HFF-Myc (cell line): Measurements from ENCODE around the gene AKR1D1.
"Not testable (repeated sequence)": the region's sequence is repeated elsewhere in the genome, so short reads cannot be mapped to it uniquely, and the experiment has no call there.

Experiments
- DNase-seq: peaks from one replicate; pipeline ENCODE4 v3.0.0-alpha.2; 2011; ENCODE audit warnings: low read depth; ENCODE audit errors: extremely low read depth
- H3K4me3 ChIP-seq: replicated peaks from 2 replicates; pipeline ENCODE4 v1.5.1; 2011; ENCODE audit warnings: low read depth, mild to moderate bottlenecking, control low read depth, low read length
- TF ChIP-seq, protein P1 (sequence below): IDR thresholded peaks from 2 replicates; pipeline ENCODE4 v1.5.1; 2012; ENCODE audit warnings: mild to moderate bottlenecking, low read depth, low read length, control low read depth; ENCODE audit errors: missing control alignments

AKR1D1 gene

DNA sequence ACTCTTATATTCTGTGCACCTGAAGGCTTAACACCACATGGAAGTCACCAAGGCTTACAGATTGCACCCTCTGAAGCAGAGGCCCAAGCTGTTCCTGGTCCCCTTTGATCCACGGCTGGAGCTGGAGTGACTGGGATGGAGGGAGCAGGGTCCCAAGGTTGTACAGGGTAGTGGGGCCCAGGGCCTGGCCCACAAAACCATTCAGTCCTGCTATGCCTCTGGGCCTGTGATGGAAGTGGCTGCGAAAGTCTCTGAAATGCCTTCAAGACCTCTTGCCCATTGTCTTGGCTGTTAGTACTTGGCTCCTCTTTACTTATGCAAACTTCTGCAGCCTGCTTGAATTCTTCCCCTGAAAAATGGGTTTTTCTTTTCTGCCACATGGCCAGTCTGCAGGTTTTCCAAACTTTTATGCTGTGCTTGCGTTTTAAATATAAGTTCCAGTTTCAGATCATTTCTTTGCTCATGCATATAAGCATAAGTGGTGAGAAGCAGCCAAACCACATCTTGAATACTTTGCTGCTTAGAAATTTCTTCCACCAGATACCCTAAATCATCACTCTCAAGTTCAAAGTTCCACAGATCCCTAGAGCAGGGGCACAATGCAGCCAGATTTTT is 53.4 kb downstream of the AKR1D1 start:
- no peak overlapping the region for H3K4me3 ChIP-seq
- no peak for DNase-seq
- TF ChIP-seq, protein P1, sequence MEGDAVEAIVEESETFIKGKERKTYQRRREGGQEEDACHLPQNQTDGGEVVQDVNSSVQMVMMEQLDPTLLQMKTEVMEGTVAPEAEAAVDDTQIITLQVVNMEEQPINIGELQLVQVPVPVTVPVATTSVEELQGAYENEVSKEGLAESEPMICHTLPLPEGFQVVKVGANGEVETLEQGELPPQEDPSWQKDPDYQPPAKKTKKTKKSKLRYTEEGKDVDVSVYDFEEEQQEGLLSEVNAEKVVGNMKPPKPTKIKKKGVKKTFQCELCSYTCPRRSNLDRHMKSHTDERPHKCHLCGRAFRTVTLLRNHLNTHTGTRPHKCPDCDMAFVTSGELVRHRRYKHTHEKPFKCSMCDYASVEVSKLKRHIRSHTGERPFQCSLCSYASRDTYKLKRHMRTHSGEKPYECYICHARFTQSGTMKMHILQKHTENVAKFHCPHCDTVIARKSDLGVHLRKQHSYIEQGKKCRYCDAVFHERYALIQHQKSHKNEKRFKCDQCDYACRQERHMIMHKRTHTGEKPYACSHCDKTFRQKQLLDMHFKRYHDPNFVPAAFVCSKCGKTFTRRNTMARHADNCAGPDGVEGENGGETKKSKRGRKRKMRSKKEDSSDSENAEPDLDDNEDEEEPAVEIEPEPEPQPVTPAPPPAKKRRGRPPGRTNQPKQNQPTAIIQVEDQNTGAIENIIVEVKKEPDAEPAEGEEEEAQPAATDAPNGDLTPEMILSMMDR, result no peak

DNA sequence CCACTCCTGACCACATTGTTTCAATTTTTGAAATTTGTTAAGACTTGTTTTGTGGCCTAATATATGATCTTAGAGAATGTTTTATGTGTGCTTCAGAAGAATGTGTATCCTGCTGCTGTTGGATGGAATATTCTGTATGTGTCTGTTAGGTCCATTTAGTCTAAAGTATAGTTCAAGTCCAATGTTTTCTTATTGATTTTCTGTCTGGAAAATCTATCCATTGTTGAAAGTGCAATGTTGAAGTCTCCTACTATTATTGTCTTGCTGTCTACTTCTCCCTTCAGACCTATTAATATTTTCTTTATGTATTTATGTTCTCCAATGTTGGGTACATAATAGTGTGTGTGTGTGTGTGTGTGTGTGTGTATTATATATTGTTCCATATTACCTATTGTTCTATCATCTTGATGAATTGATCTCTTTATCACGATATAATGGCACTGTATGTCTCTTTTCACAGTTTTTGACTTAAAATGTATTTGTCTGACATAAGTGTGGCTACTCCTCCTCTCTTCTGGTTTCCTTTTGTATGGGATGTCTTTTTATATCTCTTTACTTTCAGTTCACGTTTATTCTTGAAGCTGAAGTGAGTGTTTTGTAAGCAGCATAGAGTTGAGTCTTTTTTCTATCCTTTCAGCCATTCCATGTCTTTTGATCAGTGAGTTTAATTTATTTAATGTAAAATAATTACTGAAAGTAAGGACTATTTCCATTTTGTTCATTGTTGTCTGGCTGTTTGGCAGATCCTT is 61.3 kb downstream of the AKR1D1 start:
- TF ChIP-seq, protein P1, result no peak
- no peak for DNase-seq
- H3K4me3 ChIP-seq, result no peak overlapping the region

DNA sequence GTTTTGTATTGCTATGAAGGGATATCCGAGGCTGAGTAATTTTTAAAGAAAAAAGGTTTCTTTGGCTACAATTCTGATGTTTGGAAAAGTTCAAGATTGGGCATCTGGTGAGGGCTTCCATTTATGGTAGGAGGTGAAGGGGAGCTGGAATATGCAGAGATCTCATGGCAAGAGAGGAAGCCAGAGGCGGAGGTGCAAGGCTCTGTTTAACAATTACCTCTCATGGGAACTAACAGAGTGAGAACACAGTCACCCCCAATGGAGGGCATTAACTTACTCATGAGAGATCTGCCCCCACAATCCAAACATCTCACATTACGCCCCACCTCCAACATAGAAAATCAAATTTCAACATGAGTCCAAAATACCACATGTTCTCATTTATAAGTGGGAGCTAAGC is 62.0 kb downstream of the AKR1D1 start:
- TF ChIP-seq, protein P1, result no peak
- H3K4me3 ChIP-seq, result no peak overlapping the region
- no peak for DNase-seq

DNA sequence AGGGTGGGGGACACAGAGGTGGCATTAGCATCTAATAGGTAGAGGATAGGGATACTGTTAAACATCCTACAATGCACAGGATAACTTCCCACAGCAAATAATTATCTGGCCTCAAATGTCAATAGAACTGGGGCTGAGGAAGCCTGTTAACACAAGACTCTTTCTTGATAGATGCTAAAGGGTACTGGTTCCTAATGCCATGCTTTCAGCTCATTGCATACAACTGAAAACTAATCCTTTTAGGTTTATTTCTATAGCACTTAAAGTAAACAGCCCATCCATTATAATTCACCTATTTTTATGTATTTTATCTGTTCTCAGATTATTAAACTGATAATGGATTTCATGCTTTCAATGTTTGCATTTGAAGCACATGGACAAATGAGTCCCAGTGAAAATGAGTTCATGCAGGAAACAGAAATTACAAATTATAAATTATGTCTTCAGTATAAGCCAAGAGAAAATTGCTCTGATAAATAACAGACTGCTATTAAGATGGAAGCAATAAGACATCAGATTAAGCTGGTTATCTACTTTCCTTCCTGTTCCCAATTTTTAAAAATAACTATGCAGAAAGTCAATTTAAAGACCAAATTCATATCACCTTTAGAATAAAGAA is 66.4 kb downstream of the AKR1D1 start:
- no peak overlapping the region for H3K4me3 ChIP-seq
- TF ChIP-seq, protein P1, result no peak
- no peak for DNase-seq

DNA sequence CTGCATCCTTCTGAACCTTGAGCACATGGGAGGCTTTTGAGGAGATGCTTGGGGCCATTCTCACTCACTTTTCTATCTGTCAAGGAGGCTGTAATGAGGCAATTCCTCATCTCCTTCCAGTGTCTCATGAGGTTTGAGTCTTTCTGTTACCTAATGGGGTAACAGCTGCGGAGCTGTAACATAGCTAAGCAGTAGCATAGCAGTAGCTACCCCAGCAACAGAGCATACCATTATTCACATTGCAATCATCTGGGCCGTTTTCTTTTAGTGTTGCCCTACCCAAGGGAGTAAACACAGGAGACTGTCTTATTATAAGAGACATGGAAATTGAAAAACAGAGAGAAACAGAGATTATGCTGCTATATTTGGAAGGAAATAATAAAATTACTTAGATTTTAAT is 68.7 kb downstream of the AKR1D1 start:
- TF ChIP-seq, protein P1, result no peak
- no peak overlapping the region for H3K4me3 ChIP-seq
- DNase-seq, result no peak

DNA sequence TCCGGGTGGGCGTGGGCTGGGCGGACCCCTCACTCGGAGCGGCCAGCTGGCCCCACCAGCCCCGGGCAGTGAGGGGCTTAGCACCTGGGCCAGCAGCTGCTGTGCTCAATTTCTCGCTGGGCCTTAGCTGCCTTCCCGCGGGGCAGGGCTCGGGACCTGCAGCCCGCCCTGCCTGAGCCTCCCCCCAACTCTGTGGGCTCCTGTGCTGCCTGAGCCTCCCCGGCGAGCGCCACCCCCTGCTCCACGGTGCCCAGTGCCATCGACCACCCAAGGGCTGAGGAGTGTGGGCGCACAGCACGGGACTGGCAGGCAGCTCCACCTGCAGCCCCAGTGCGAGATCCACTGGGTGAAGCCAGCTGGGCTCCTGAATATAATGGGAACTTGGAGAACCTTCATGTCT is 70.0 kb downstream of the AKR1D1 start:
- not testable (repeated sequence) for DNase-seq, H3K4me3 ChIP-seq

DNA sequence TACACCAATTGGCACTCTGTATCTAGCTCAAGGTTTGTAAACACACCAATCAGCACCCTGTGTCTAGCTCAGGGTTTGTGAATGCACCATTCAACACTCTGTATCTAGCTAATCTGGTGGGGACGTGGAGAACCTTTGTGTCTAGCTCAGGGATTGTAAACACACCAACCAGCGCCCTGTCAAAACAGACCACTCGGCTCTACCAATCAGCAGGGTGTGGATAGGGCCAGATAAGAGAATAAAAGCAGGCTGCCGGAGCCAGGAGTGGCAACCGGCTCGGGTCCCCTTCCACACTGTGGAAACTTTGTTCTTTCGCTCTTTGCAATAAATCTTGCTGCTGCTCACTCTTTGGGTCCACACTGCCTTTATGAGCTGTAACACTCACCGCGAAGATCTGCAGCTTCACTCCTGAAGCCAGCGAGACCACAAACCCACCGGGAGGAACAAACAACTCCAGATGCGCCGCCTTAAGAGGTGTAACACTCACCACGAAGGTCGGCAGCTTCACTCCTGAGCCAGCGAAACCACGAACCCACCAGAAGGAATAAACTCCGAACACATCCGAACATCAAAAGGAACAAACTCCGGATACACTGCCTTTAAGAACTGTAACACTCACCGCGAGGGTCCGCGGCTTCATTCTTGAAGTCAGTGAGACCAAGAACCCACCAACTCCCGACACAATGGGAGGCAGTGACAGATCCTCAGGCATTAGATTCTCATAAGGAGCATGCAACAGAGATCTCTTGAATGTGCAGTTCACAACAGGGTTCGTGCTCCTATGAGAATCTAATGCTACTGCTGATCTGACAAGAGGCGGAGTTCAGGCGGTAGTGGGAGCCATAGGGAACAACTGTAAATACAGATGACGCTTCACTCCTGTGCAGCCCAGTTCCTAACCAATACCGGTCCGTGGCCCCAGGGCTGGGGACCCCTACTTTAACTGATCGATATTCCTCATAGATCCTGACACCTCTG is 70.8 kb downstream of the AKR1D1 start:
- not testable (repeated sequence) for DNase-seq, H3K4me3 ChIP-seq
